Panc1 (cell line): ENCODE data around the gene GNRH2.

ENCODE experiments used
- POLR2AphosphoS5 ChIP-seq: IDR thresholded peaks from 2 replicates; pipeline ENCODE4 v1.6.1; 2012; ENCODE audit warnings: mild to moderate bottlenecking, low read depth, low read length, moderate library complexity
- SIN3A ChIP-seq: IDR thresholded peaks from 2 replicates; pipeline ENCODE4 v1.6.1; 2012; ENCODE audit warnings: low read depth, mild to moderate bottlenecking, low read length, moderate library complexity, borderline replicate concordance; ENCODE audit not compliant: insufficient read depth
- TCF7L2 ChIP-seq: IDR thresholded peaks from 2 replicates; pipeline ENCODE4 v1.6.1; 2011; ENCODE audit warnings: mild to moderate bottlenecking, low read depth, low read length, inconsistent platforms
- TF ChIP-seq, protein P1 (sequence below): fragments of 450-650 bp; IDR thresholded peaks from 2 replicates; pipeline ENCODE4 v1.5.1; 2017; ENCODE audit warnings: mild to moderate bottlenecking
- TF ChIP-seq, protein P2 (sequence below), 2 experiments: IDR thresholded peaks; 2 replicates each; pipeline ENCODE4 v1.6.1; 2011 to 2012; ENCODE audit warnings: low read depth in 2 of 2, control low read depth in 1 of 2, low read length in 1 of 2, mild to moderate bottlenecking in 1 of 2, moderate library complexity in 1 of 2; ENCODE audit not compliant: insufficient read depth in 1 of 2

DNA sequence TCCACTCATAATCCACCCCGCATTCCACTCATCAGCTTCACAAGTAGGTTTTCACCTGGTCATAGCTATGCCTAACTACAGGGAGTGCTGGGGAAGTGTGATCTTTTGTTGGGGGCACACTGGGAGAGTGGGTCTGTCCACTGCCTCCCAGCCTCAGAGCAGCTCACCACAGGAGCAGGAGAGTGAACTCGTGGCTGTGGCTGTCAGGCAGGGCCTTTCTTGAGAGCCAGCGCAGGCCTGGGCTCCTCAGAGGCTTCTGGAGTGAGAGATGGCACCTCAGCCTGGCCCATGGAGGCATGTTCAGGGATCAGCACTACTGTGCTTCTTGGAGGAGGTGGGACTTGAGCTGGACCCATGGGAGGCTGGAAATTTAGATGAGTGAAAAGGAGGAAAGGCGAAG is 4.0 kb upstream of the GNRH2 start:
- TF ChIP-seq, protein P1, sequence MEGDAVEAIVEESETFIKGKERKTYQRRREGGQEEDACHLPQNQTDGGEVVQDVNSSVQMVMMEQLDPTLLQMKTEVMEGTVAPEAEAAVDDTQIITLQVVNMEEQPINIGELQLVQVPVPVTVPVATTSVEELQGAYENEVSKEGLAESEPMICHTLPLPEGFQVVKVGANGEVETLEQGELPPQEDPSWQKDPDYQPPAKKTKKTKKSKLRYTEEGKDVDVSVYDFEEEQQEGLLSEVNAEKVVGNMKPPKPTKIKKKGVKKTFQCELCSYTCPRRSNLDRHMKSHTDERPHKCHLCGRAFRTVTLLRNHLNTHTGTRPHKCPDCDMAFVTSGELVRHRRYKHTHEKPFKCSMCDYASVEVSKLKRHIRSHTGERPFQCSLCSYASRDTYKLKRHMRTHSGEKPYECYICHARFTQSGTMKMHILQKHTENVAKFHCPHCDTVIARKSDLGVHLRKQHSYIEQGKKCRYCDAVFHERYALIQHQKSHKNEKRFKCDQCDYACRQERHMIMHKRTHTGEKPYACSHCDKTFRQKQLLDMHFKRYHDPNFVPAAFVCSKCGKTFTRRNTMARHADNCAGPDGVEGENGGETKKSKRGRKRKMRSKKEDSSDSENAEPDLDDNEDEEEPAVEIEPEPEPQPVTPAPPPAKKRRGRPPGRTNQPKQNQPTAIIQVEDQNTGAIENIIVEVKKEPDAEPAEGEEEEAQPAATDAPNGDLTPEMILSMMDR, result no peak
- TF ChIP-seq POLR2AphosphoS5 (no peak), SIN3A (no peak), TCF7L2 (no peak)
- TF ChIP-seq, protein P2, sequence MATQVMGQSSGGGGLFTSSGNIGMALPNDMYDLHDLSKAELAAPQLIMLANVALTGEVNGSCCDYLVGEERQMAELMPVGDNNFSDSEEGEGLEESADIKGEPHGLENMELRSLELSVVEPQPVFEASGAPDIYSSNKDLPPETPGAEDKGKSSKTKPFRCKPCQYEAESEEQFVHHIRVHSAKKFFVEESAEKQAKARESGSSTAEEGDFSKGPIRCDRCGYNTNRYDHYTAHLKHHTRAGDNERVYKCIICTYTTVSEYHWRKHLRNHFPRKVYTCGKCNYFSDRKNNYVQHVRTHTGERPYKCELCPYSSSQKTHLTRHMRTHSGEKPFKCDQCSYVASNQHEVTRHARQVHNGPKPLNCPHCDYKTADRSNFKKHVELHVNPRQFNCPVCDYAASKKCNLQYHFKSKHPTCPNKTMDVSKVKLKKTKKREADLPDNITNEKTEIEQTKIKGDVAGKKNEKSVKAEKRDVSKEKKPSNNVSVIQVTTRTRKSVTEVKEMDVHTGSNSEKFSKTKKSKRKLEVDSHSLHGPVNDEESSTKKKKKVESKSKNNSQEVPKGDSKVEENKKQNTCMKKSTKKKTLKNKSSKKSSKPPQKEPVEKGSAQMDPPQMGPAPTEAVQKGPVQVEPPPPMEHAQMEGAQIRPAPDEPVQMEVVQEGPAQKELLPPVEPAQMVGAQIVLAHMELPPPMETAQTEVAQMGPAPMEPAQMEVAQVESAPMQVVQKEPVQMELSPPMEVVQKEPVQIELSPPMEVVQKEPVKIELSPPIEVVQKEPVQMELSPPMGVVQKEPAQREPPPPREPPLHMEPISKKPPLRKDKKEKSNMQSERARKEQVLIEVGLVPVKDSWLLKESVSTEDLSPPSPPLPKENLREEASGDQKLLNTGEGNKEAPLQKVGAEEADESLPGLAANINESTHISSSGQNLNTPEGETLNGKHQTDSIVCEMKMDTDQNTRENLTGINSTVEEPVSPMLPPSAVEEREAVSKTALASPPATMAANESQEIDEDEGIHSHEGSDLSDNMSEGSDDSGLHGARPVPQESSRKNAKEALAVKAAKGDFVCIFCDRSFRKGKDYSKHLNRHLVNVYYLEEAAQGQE (IDR thresholded peaks at IDR 0.05; ENCODE audit: insufficient read depth in 1 of 2, low read depth in 2 of 2, low read length in 1 of 2), result no peak
